HL-60/S4 (cell line): ENCODE measurements around the gene PSMD14.
"Not testable (repeated sequence)": the region's sequence is repeated elsewhere in the genome, so short reads cannot be mapped to it uniquely, and the experiment has no call there.

Experiments
- in situ Hi-C: fragments of 300-500 bp; cut with MboI; formaldehyde crosslinking; loops from 2 replicates; pipeline ENCODE4 v1.14.3; 2022; ENCODE audit warnings: low sequenced_read_pairs

The PSMD14 gene

DNA sequence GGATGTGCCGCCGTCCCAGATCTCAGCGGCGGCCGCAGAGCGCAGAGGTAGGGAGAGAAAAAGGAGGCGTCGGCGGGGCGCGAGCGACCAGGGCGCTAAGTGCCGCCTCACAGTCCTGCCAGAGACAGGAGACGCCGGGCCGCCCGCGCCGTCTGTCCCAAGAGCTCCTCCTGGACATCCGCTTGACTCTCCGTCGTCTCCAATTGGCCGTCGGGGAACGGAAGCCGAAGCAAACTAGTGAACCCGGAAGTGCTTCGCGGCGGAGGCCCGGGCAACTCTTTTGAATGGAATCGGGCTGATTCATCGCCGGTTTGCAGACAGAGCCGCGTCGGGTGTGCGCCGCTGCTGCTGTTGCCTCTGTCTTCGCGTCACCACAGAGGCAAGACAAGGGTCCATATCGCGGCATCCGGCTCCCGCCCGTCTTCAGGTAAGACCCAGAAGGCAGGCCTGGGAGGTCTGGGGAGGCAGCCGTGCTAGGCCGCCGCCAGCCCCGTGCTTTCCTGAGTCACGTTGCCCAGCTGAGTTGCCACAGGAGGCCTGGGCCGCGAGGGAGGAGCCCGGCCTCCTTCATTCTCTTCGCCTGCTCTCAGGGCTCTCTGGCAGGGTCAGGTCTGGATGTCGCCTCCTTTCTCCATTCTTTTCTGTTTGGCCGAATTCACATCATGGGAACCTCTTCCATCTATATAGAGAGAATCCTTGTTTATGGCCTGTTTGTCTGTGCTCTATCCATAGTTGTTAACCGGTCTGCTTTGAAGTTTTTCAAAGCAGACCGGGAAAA is at the start of gene PSMD14:
TSS of gene PSMD14 (plus strand) at position 248 of the 778 bp plus-strand sequence. CDS start 10,401 bp downstream, outside the sequence.
- in situ Hi-C loops = no loop called here

DNA sequence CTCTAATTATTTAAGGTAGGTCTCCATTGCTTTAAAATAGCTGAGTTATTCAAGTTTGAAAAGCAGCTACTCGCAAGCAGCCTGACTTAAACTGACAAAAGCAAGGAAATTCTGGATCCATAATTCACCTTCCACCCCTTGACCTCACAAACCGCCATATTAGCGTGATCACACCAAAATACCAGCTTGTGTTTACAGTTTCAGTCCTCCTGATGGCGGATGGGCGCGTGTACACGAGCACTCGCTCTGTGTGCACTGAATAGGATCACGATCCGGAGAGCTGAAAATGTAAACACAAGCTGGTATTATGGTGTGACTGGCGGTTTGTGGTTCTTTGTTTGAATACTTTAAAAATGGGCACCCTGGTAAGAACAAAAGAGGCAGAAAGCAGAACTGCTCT is 42.4 kb upstream of the PSMD14 start:
- in situ Hi-C loops = no loop called here

DNA sequence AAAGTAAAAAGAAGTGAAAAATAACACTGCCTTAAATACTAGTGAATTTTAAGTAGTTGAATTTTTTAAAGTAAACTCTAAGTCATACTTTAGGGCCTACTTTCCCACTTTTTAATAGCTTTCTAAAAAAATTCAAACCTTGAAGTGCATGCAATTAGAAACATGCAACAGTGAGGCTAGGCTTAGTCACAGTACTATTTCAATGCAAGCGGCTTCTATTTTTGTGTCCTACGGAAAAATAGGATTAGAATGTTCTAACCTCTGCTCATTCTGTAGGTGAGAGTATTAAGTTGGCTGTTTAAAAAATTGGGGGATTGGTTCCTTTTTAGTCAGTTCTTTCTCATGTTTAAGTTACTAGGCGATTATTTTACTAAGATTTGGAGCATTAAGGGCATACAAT is 39.1 kb upstream of the PSMD14 start:
- in situ Hi-C loops = no loop called here

DNA sequence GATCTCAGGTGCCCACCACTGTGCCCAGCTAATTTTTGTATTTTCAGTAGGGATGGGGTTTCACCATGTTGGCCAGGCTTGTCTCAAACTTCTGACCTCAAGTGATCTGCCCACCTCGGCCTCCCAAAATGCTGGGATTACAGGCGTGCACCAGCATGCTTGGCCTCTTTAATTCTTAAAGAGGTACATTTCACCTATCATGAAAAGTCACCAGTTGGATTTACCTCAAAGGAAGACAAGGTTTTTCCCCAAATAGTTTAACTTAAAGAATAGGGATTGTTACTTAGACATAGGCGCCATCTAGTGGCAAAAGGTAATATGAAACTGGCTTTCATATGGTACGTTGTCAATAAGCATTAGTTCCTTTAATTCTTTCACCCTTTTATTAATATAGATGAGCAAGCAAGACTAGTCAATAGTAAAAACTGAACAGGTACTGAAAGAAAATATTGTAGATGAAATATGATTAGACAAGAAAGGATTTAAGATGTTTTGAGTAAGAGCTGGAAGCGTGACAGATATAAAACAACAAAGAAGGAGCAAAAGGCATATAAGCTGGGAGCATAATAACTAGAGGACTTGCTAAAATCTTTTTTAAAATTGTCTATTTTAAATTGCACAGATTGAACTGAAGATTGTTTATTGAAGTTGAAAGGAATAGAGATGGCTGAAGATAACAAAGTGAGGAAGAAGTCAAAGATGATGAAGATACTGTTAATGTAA is 35.0 kb upstream of the PSMD14 start:
- in situ Hi-C loops = no loop called here

DNA sequence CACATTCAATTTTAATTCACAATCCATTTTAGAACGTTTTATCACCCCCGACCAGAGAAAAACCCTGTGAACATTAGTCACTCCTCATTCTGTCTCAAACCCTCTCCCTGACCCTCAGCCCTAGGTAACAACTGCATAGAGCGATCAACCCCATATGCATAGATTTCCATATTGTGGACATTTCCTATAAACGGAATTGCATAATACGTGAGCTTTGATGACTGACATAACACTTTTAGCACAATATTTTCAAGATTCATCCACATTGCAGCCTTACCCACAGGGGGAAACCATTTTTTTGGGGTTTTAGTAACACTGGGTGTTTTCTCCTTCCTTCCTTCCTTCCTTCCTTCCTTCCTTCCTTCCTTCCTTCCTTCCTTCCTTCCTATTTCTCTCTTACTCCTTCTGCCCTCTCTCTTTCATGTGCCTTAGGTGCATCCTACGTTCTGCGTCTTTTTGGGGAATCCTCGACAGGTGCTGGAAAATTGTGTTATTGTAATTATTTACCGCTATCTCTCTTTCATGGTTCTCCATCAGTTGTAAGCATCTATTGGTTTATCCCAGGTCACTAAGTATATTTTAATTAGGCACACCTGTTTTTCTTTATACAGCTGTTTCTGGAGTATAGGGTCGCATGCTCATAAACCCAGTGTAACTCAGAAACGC is 29.5 kb upstream of the PSMD14 start:
- in situ Hi-C loops = not testable (repeated sequence)

DNA sequence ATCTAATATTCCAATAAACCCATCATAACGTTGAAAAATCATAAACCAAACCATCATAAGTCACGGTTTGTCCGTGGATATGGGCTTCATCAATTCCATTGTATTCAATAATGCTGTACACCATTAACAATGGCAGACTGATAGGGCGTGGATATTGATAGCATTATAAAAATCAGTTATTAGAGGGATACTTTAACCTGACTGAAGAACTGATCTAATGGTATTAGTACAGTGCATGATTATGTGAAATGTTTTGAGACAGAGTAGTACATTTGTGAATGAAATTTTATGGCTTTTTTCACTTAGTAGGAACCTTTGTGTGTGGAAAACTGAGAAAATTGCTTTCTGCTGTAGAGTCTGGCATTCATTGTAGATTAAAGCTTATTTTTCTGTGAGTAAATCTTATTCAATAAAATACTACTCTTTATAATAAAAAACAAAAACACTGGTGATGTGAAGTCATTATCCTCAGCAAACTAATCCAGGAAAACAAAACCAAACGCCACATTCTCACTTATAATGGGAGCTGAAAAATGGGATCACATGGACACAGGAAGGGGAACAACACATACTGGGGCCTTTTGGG is 28.9 kb upstream of the PSMD14 start:
- in situ Hi-C loops = not testable (repeated sequence)

DNA sequence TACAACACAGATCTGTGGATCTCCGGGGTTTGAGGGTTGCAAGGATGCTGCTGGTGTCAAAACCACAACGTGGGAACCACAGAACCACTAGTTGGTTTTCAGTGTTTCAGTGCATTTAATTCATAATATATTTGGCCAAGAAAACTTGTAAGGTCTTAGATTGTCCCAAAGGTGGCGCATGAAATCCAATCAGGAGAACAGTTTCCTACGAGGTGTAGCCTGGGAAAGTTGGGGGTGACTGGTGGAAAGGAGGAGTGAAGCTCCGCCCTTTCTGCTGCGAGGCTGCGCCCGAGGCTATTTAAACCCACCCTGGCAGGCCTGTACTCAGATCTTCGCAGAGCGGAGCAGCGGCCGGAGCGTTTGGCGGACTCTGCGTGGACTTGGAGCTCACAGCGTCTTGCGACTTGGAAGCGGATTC is 27.3 kb upstream of the PSMD14 start:
- in situ Hi-C loops = not testable (repeated sequence)

DNA sequence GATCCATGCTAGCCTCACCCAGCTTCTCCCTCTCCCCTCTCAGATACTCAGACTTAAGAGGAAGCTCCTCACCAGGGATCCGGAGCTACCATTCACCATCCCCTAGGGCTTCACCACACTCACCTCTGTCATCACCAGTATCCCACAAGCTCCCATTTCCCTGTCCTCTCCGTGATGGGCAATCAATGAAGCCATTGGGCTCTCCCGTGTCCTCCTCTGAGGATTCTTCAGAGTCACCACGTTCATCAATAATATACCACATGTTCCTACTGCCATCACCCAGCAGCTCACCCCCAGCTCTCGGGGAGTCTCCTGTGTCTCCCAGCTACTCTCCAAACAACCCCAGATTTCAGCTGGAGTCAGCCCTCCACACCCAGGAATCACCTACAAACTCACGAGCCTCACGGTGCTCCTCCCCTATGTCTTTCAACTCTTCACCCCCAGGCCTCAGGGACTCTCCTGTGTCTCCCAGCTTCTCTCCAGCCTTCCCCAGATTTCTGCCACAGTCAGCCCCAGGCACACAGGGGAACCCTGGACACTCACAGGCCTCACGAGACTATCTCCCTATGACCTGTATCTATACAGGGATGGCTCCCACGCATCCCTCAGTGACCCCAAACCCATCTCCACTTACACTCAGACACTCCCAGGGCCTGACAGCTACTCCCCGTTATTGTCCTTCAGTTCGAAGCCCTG is 26.5 kb upstream of the PSMD14 start:
- in situ Hi-C loops = not testable (repeated sequence)

DNA sequence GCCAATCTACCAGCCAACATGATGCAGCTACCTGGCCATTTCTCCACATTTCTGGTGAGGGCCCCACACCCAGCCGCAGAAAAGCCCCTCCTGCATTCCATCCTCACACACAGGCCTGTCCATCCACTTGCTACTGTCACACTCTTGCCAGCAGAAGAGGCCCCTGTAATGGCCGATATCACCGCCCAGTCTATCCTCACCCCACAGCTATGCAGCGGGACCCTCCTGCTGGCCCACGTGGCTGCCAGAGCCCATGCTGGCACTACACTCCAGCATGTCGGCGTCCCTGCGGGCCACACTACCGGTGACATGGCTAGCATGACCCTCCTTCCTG is 25.9 kb upstream of the PSMD14 start:
- in situ Hi-C loops = not testable (repeated sequence)

DNA sequence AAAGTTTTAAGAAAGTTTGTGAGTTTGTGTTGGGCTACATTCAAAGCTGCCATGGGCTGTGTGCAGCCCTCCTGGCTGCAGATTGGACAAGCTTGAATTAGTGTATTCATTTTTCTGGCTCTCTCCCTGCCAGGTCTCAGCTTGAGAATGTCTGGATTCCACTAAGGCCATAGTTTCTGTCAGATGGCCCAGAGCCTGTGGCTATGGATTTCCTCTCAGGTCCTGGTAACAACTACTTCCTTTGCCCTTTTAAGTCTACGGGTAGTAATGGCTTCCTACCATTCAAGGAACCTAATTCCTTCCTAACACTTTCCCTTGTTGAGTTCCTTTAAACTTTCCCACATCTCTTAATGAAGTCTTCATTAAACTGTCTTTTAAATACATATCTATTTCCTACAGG is 24.3 kb upstream of the PSMD14 start:
- in situ Hi-C loops = no loop called here

DNA sequence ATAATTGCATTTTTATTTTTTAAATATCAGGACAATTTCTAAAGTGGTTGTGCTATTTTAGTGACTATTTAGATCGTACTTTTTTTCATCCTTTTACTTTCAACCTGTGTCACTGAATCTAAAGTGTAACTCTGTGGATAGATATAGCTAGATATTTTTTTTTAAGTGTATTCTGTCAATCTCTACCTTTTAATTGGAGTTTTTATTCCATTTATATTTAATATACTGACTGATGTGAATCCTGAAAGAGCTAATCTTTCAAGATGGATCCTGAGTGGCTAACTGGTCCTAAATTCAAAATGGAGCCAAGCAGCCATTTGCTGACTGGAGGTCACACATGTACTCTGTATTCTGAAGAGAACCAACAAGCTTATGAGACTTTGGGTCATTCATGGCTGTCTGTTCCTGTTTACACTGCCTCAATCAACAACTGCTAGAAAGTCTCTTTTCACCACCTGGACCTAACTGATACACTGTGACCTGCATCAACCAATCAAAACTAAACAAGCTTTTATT is 4.6 kb upstream of the PSMD14 start:
- in situ Hi-C loops = no loop called here

DNA sequence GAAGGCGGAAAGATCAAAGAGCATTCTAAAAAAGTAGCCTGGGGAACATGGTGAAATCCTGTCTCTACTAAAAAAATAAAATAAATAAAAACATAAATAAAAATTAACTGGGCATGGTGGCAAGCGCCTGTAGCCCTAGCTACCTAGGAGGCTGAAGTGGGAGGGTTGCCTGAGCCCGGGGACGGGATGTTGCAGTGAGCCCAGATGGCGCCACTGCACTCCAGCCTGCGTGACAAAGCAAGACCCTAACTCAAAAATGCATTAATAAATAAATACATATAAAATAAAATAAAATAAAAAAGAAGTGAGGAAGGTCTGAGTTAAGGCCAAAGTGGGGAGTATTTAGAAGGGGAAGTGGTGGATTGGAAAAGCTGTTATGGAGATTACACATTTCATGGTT is 1.3 kb upstream of the PSMD14 start:
- in situ Hi-C loops = no loop called here

DNA sequence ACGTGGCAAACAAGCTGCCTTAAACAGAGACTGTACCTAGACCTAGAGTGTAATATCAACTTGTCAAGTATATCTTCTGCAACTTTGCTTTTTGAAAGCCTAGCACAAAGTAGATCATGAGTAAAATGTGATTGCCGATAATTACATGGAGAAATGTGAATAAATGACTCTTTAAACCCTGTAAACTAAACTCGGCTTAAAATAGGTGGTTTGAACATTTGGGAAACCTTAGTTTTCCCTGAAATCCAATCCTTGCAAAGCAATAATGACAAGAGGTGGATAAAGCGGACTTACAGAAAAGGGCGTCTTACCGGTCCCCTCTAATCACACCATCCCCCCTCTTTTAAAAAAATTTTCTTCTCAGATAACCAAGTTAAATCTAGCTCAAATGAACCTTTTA is 549 bp upstream of the PSMD14 start:
- in situ Hi-C loops = no loop called here

DNA sequence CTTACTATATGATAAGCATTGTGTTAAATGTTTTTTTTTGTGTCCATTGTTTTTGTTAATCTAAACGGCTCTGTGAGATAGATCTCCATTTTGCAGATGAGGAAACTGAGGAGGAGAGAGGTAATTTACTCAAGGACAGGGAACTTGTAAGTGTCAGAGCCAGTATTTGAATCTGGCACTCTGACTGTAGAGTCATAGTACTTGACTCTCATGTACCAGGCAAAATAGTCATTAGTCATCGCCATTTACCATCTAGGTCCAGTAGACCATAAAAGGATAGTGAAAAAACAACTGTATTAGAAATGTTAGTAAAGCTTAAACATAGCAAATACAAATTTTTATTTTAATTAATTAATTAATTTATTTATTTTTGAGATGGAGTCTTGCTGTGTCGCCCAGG is 4.8 kb downstream of the PSMD14 start:
- in situ Hi-C loops = no loop called here

DNA sequence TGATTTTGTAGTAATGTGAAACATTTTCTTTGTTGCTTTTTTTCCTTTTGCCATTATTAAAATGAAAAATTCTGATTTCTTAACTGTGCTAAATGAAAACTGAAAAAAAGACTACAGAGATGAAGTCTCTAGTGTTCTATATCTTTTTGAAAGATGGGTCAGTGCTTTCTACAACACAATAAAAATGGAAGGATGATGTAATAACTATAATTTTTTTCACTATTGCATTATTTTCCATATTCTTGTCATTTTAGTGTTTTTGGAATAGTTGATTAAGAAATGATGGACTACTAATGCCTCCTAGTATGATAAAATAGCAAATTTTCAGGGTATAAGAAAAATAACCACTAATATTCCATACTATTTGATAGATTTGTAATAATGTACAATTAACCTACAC is 7.2 kb downstream of the PSMD14 start:
- in situ Hi-C loops = no loop called here

DNA sequence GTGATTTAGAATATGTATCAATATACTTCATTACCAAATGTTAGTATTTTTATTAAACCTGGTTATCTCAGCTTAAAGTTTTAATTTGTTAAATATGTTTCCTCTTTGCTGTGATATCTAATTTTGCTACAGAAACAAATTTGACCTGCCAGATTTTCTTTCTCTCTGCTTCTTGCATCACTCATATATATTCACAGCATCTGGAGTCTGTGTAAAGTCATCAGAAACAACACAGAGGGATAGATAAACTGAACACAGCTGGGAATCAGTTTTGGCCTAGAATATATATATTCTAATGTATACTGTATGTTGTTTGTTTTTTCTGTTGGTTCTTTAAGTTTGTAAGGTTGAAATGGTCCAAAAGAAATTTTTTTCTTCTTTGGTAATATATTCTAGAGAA is 8.5 kb downstream of the PSMD14 start:
- in situ Hi-C loops = no loop called here

DNA sequence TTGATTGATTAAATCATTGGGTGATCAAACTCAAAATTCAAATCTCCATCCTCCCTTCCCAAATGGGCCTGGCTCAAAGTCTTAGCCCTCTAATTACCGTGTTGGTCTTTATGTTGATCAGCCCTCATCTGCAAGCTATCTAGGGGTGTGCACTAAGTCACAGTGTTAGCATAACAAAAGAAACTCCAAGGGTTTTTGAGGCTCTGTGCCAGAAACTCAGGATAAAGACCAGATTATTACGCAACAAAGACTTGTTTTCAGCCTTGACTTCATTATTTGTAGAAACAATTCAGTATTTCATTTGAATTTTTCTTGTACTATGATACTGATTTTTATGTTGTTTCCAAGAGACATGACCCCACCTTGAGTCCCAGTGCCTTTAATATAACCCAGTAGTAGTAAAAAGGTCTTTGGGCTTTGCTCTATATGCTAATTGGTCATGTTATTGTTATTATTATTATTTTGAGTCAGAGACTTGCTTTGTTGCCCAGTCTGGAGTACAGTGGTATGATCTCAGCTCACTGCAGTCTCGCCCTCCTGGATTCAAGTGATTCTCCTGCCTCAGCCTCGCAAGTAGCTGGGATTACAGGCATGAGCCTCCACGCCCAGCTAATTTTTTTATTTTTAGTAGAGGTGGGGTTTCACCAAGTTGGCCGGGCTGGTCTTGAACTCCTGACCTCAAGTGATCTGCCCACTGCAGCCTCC is 13.9 kb downstream of the PSMD14 start:
- in situ Hi-C loops = no loop called here

DNA sequence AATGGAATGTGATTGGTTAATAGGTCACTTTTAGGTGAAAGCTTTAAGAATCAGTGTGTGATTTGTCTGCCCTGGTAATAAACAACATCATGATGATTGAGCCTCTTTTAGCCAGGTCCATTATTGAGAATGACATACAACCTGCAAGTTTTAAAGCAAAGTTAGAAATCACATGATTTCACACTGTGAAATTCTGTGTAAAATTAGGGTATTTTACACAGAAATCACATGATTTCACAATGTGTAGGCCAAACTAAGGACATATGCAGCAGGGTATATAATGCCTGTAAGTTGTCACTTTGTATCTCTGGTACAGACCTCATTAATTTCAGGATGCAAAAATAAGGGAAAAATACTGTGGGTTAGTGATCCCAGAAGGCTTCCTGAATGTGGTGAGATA is 16.7 kb downstream of the PSMD14 start:
- in situ Hi-C loops = no loop called here

DNA sequence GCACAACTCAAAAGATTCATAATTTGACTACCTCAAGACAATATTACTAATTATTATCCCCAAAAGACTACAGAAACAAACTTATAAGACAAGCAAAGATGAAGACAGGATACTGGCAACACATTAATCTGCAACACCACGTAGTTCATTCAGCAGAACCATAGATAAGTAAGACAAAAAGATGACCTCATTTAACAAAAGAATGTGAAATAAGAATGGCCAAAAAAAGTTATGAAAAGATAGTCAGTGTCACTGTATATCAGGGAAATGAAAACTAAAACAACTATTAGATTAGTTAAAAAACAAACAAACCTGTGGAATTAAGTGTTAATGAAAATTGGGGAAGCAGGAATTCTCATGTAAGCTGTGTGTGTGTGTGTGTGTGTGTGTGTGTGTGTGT is 19.4 kb downstream of the PSMD14 start:
- in situ Hi-C loops = no loop called here

DNA sequence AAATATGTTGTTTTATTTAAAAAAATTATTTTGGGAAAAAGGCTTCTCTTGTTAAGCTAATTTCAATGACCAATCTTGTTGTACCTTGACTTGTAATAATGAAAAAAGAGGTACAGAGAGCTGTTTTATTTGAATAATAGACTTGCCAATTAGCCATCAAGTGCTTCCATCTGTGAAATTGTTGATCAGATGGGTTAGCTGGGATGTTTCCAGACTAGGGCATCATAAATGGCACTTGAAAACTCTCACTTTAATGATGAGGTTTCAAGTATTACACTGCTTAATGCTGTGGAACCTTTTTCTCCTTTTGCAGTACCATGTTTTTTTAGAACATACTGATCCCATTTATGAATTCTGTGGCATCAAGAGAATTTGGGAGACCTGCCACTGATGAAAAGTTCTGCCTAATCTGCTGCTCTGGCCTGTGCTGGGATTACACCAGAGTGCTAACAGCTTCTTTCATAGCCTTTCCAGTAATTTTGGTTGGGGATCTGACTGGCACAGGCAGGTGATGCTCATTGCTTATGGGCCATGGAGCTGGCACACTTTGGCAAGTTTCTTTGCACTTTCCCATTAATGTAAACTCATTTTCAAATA is 24.2 kb downstream of the PSMD14 start:
- in situ Hi-C loops = no loop called here
